GM12878 (cell line): ENCODE measurements around the gene OTC. TPM values are rescaled to one million over a fixed set of nuclear protein-coding genes. Genes with fewer than 3 reads are reported as not detected.

Experiments used
- ATF2 ChIP-seq: IDR thresholded peaks from 2 replicates; pipeline ENCODE4 v1.6.1; 2012; ENCODE audit warnings: low read length, inconsistent platforms
- CEBPB ChIP-seq, 2 experiments: fragments of 150-350 bp in 1 of 2; IDR thresholded peaks; 2 replicates each; pipeline ENCODE4 v1.6.1; 2012 to 2014; ENCODE audit warnings: low read depth in 2 of 2, low read length in 2 of 2, borderline replicate concordance in 1 of 2, inconsistent platforms in 1 of 2
- CHD1 ChIP-seq: IDR thresholded peaks from 2 replicates; pipeline ENCODE4 v1.6.1; 2012; ENCODE audit warnings: low read depth, low read length, improper control_type of control experiment
- CHD2 ChIP-seq: IDR thresholded peaks from 2 replicates; pipeline ENCODE4 v1.6.1; 2011; ENCODE audit warnings: low read depth, low read length, improper control_type of control experiment, borderline replicate concordance
- CTCF ChIP-seq, 3 experiments: IDR thresholded peaks in 2 of 3; conservative IDR thresholded peaks in 1 of 3; 2 replicates each; pipeline ENCODE4 v1.5.1; 2011; ENCODE audit warnings: low read depth in 3 of 3, low read length in 3 of 3, mild to moderate bottlenecking in 3 of 3, control low read depth in 2 of 3, moderate library complexity in 2 of 3, inconsistent platforms in 1 of 3, mixed read lengths in 1 of 3; ENCODE audit not compliant: control insufficient read depth in 2 of 3, insufficient read depth in 1 of 3; ENCODE audit errors: extremely low read depth in 1 of 3
- HDGF ChIP-seq: fragments of 450-650 bp; IDR thresholded peaks from 2 replicates; pipeline ENCODE4 v1.6.1; 2016; ENCODE audit warnings: antibody characterized with exemption
- MTA2 ChIP-seq: fragments of 450-650 bp; IDR thresholded peaks from 2 replicates; pipeline ENCODE4 v1.6.1; 2016; ENCODE audit warnings: low read depth, mild to moderate bottlenecking, moderate library complexity
- POLR2AphosphoS5 ChIP-seq: IDR thresholded peaks from 2 replicates; pipeline ENCODE4 v1.6.1; 2011; ENCODE audit warnings: mild to moderate bottlenecking, low read length, inconsistent platforms
- RCOR1 ChIP-seq: conservative IDR thresholded peaks from 2 replicates; pipeline ENCODE4 v1.6.1; 2012; ENCODE audit warnings: low read depth, low read length, improper control_type of control experiment
- RELB ChIP-seq: fragments of 450-650 bp; IDR thresholded peaks from 2 replicates; pipeline ENCODE4 v1.6.1; 2017; ENCODE audit warnings: low read depth, mild to moderate bottlenecking, moderate library complexity
- SMARCA5 ChIP-seq: fragments of 450-650 bp; IDR thresholded peaks from 2 replicates; pipeline ENCODE4 v1.6.1; 2017; ENCODE audit warnings: mild to moderate bottlenecking
- STAT3 ChIP-seq: IDR thresholded peaks from 2 replicates; pipeline ENCODE4 v1.6.1; 2011; ENCODE audit warnings: low read depth, low read length, improper control_type of control experiment
- TCF7 ChIP-seq: IDR thresholded peaks from 2 replicates; pipeline ENCODE4 v1.6.1; 2014; ENCODE audit warnings: antibody characterized with exemption, borderline replicate concordance
- ZBTB11 ChIP-seq: fragments of 450-650 bp; formaldehyde crosslinking; IDR thresholded peaks from 2 replicates; pipeline ENCODE4 v1.5.0; 2022; ENCODE audit warnings: mild to moderate bottlenecking, missing genetic modification characterization
- ZBTB4 ChIP-seq: fragments of 450-650 bp; formaldehyde crosslinking; IDR thresholded peaks from 2 replicates; pipeline ENCODE4 v1.4.0; 2022; ENCODE audit warnings: mild to moderate bottlenecking, moderate library complexity
- ZSCAN29 ChIP-seq: fragments of 450-650 bp; IDR thresholded peaks from 2 replicates; pipeline ENCODE4 v1.6.1; 2017; ENCODE audit warnings: mild to moderate bottlenecking, moderate library complexity
- polyA plus RNA-seq, 11 experiments: library from polyadenylated mRNA; depleted of rRNA in 4 of 11; unstranded in 6 of 11; stranded (reverse) in 5 of 11; fragments of >200 nt; fragmentation: Nextera tagmentation in 4 of 11; fragmentation: Illumina TruSeq in 1 of 11; extraction: Ambion mirVana in 4 of 11; extraction: Trizol in 1 of 11; gene quantifications; 1 replicate in 1 of 11; 2 replicates in 10 of 11; pipeline versions ENCODE4 v1.2.1 to v1.2.3, GENCODE V29; 2011 to 2016; ENCODE audit warnings: inconsistent platforms in 2 of 11, missing spikeins in 2 of 11, low read depth in 1 of 11
- total RNA-seq, 4 experiments: library from RNA; depleted of rRNA in 3 of 4; stranded (reverse); fragments of >200 nt in 3 of 4; fragmentation: Illumina TruSeq in 1 of 4; extraction: Trizol in 1 of 4; gene quantifications; 2 replicates each; pipeline versions ENCODE4 v1.2.1 to v1.2.3, GENCODE V29; 2013 to 2021

The OTC gene
- total and polyA plus RNA-seq, 10 of the 15 experiments (the other 5 are each of a cell fraction or from before 2014, with no cell fraction given), result not detected

GRCh38 chrX:38327007-38327774, 25.2 kb upstream of the OTC start, which contains the start of gene RPGR (continued):
- peak; percentile 36; the same call in 1 of the 2 replicates for TF ChIP-seq RELB
- TF ChIP-seq CEBPB (IDR thresholded peaks at IDR 0.05; ENCODE audit: borderline replicate concordance in 1 of 2, low read depth in 2 of 2, low read length in 2 of 2), result no peak
- TF ChIP-seq CTCF (IDR thresholded peaks at IDR 0.05 in 2 of 3, conservative IDR thresholded peaks at IDR 0.05 in 1 of 3; ENCODE audit: control insufficient read depth in 2 of 3, extremely low read depth in 1 of 3, insufficient read depth in 1 of 3, low read depth in 3 of 3, low read length in 3 of 3), result peak; percentile 67 to 91 (median 80); a peak in 5 of 6 replicates
- TF ChIP-seq STAT3, result no peak
- TF ChIP-seq ATF2, result no peak
- no peak for TF ChIP-seq ZBTB4 (CRISPR knock-in tag)
- peak; percentile 62; the same call in 1 of the 2 replicates for TF ChIP-seq CHD2
- no peak for TF ChIP-seq CHD1
- TF ChIP-seq HDGF, result 0 out of 2 replicates have a peak, but pooled peaks have one; percentile 13
- peak; percentile 71; the same call in 1 of the 2 replicates for TF ChIP-seq SMARCA5
- no peak for TF ChIP-seq POLR2AphosphoS5
- TF ChIP-seq MTA2, result no peak
- no peak for TF ChIP-seq RCOR1
- TF ChIP-seq ZBTB11 (CRISPR knock-in tag), result no peak
- TF ChIP-seq TCF7, result no peak
- no peak for TF ChIP-seq ZSCAN29
